OCI-LY3 (cell line): ENCODE results near the gene ICAM3.

Experiments
- H2AFZ ChIP-seq: fragments of 200-600, 300-600 bp; shearing (Covaris generic); 2 replicates; pipeline ENCODE4 v1.6.0; 2014; ENCODE audit warnings: antibody characterized with exemption, low read depth, low read length
- H3K27ac ChIP-seq: fragments of 200-600, 300-600 bp; sonication (generic); 2 replicates; pipeline ENCODE4 v1.5.1; 2014; ENCODE audit warnings: mild to moderate bottlenecking, low read length, moderate library complexity, mixed read lengths
- H3K27me3 ChIP-seq: fragments of 200-600, 300-600 bp; sonication (generic); 2 replicates; pipeline ENCODE4 v1.6.1; 2014; ENCODE audit warnings: low read depth, low read length, mixed read lengths
- H3K36me3 ChIP-seq: fragments of 200-600, 300-600 bp; sonication (generic); replicated peaks from 2 replicates; pipeline ENCODE3; 2014; ENCODE audit warnings: low read depth, low read length, mixed read lengths
- H3K4me1 ChIP-seq: fragments of 300-600, 200-600 bp; sonication (generic); 2 replicates; pipeline ENCODE4 v1.6.1; 2014; ENCODE audit warnings: low read length, mixed read lengths
- H3K4me2 ChIP-seq: fragments of 200-600, 300-600 bp; sonication (generic); 2 replicates; pipeline ENCODE4 v1.6.1; 2014; ENCODE audit warnings: low read length, mixed read lengths
- H3K4me3 ChIP-seq: fragments of 300-600, 200-600 bp; sonication (generic); 2 replicates; pipeline ENCODE4 v1.5.1; 2014; ENCODE audit warnings: antibody characterized with exemption, mild to moderate bottlenecking, low read length, moderate library complexity
- H3K79me2 ChIP-seq: fragments of 300-600, 200-600 bp; shearing (Covaris generic); 2 replicates; pipeline ENCODE4 v1.6.1; 2014; ENCODE audit warnings: mild to moderate bottlenecking, low read length, mixed read lengths
- H3K9ac ChIP-seq: fragments of 300-600, 200-600 bp; shearing (Covaris generic); 2 replicates; pipeline ENCODE4 v1.6.0; 2014; ENCODE audit warnings: mild to moderate bottlenecking, low read length, moderate library complexity
- H3K9me3 ChIP-seq: fragments of 200-600, 300-600 bp; shearing (Covaris generic); 2 replicates; pipeline ENCODE4 v1.6.1; 2014; ENCODE audit warnings: low read length, mixed read lengths; ENCODE audit not compliant: insufficient read depth
- H4K20me1 ChIP-seq: fragments of 200-600, 300-600 bp; sonication (generic); 2 replicates; pipeline ENCODE4 v1.6.1; 2016; ENCODE audit warnings: low read length, mixed read lengths; ENCODE audit not compliant: insufficient read depth
- CTCF ChIP-seq: fragments of 200-600, 300-600 bp; sonication (generic); IDR thresholded peaks from 2 replicates; pipeline ENCODE4 v1.5.1; 2014; ENCODE audit warnings: antibody characterized with exemption, low read length, low read depth
- EZH2phosphoT487 ChIP-seq: fragments of 200-600 bp; shearing (Covaris generic); IDR thresholded peaks from 2 replicates; pipeline ENCODE4 v1.6.1; 2018; ENCODE audit warnings: antibody characterized with exemption, mixed run types, low read depth

The ICAM3 gene

GRCh38 chr19:10286803-10287737 lies 52.4 kb downstream of the ICAM3 start, which contains the start of gene ICAM4:
TSS of gene ICAM4 (plus strand) at chr19:10286955. CDS start at chr19:10287013, 58 bp downstream.
- no peaks in the 10 kb centered on the region for H3K27me3 ChIP-seq
- peaks cover 57% of the 10 kb centered on the region for H3K36me3 ChIP-seq
- TF ChIP-seq CTCF = no peak
- no peak for TF ChIP-seq EZH2phosphoT487
- peaks cover 17% of the 10 kb centered on the region for H3K79me2 ChIP-seq
- H3K9me3 ChIP-seq = no peaks in the 10 kb centered on the region
- no peak within 1 kb of the TSS for H2AFZ ChIP-seq
- no peak within 1 kb of the TSS for H3K9ac ChIP-seq
- H3K4me3 ChIP-seq = no peak within 1 kb of the TSS
- no peak within 1 kb of the TSS for H3K4me2 ChIP-seq
- H3K4me1 ChIP-seq = peaks cover 5% of the 10 kb centered on the region
- peaks cover 49% of the 10 kb centered on the region for H4K20me1 ChIP-seq
- H3K27ac ChIP-seq = peak within 1 kb of the TSS; percentile 34

GRCh38 chr19:10285393-10285792 lies 54.0 kb downstream of the ICAM3 start:
- no peak overlapping the region for H3K4me2 ChIP-seq
- no peak overlapping the region for H2AFZ ChIP-seq
- peaks cover 60% of the 10 kb centered on the region for H3K36me3 ChIP-seq
- H3K4me3 ChIP-seq = no peak overlapping the region
- H3K27ac ChIP-seq = 0 out of 2 replicates have a peak overlapping the region, but pooled peaks have one; percentile 34
- no peaks in the 10 kb centered on the region for H3K9me3 ChIP-seq
- H3K9ac ChIP-seq = no peak overlapping the region
- H3K4me1 ChIP-seq = peaks cover 5% of the 10 kb centered on the region
- H4K20me1 ChIP-seq = peaks cover 63% of the 10 kb centered on the region
- H3K79me2 ChIP-seq = peaks cover 31% of the 10 kb centered on the region
- H3K27me3 ChIP-seq = no peaks in the 10 kb centered on the region
- no peak for TF ChIP-seq EZH2phosphoT487
- no peak for TF ChIP-seq CTCF

DNA sequence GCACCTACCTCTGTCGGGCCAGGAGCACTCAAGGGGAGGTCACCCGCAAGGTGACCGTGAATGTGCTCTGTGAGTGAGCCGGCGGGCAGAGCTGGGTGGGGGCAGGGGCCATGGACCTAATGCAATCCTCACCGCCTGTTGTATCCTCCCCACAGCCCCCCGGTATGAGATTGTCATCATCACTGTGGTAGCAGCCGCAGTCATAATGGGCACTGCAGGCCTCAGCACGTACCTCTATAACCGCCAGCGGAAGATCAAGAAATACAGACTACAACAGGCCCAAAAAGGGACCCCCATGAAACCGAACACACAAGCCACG lies 54.5 kb downstream of the ICAM3 start:
- Histone ChIP-seq H3K4me2 (no peak overlapping the region), H3K9me3 (no peaks in the 10 kb centered on the region), H2AFZ (no peak overlapping the region), H3K9ac (no peak overlapping the region), H3K4me1 (peaks cover 5% of the 10 kb centered on the region), H3K36me3 (peaks cover 63% of the 10 kb centered on the region), H3K27me3 (no peaks in the 10 kb centered on the region), H4K20me1 (peaks cover 66% of the 10 kb centered on the region), H3K27ac (no peak overlapping the region), H3K4me3 (no peak overlapping the region), H3K79me2 (peaks cover 36% of the 10 kb centered on the region)
- no peak for TF ChIP-seq CTCF
- TF ChIP-seq EZH2phosphoT487 = no peak

DNA sequence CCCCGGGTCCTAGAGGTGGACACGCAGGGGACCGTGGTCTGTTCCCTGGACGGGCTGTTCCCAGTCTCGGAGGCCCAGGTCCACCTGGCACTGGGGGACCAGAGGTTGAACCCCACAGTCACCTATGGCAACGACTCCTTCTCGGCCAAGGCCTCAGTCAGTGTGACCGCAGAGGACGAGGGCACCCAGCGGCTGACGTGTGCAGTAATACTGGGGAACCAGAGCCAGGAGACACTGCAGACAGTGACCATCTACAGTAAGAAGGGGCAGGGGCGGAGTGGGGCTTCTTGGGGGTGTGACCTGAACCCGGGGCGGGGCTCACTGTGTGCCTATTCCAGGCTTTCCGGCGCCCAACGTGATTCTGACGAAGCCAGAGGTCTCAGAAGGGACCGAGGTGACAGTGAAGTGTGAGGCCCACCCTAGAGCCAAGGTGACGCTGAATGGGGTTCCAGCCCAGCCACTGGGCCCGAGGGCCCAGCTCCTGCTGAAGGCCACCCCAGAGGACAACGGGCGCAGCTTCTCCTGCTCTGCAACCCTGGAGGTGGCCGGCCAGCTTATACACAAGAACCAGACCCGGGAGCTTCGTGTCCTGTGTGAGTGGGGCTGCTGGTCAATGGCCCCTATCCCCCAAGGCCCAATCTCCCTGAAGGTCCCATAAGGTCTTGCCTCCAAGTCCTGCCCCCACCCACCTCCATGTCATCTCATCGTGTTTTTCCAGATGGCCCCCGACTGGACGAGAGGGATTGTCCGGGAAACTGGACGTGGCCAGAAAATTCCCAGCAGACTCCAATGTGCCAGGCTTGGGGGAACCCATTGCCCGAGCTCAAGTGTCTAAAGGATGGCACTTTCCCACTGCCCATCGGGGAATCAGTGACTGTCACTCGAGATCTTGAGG lies 55.1 kb downstream of the ICAM3 start:
- peaks cover 5% of the 10 kb centered on the region for H3K4me1 ChIP-seq
- H3K9ac ChIP-seq = no peak overlapping the region
- no peak overlapping the region for H3K27ac ChIP-seq
- TF ChIP-seq CTCF (no peak), EZH2phosphoT487 (no peak)
- peaks cover 68% of the 10 kb centered on the region for H3K36me3 ChIP-seq
- peaks cover 72% of the 10 kb centered on the region for H4K20me1 ChIP-seq
- H3K4me2 ChIP-seq = no peak overlapping the region
- no peak overlapping the region for H2AFZ ChIP-seq
- H3K27me3 ChIP-seq = no peaks in the 10 kb centered on the region
- H3K9me3 ChIP-seq = no peaks in the 10 kb centered on the region
- H3K79me2 ChIP-seq = peaks cover 42% of the 10 kb centered on the region
- no peak overlapping the region for H3K4me3 ChIP-seq
